ENCODE results near the gene ZNF512.

GRCh38 chr2:27652341-27652740, 69.5 kb downstream of the ZNF512 start:
- TF ChIP-seq CTCF (IDR thresholded peaks at IDR 0.05) (no peak), EZH2 (IDR thresholded peaks at IDR 0.05; ENCODE audit: borderline replicate concordance, insufficient read depth, low read depth, low read length, poor library complexity, severe bottlenecking) (no peak)

All from B cell (primary cell).